Activated CD4-positive, alpha-beta T cell treated with anti-CD3 and anti-CD28 coated beads for 36 hours (primary cell): Measurements from ENCODE around the gene FBXO38. TPM values are rescaled to one million over a fixed set of nuclear protein-coding genes. Genes with fewer than 3 reads are reported as not detected.
"Not testable (repeated sequence)": the region's sequence is repeated elsewhere in the genome, so short reads cannot be mapped to it uniquely, and the experiment has no call there.

Experiments used
- ATAC-seq: fragments of 200-7000 bp; cut with Tn5 transposase; one replicate; pipeline ENCODE4 v1.10.0; 2021; ENCODE audit warnings: mild to moderate bottlenecking, moderate library complexity
- CTCF ChIA-PET: fragments of 350-600 bp; sonication (Branson Sonifier 250); formaldehyde crosslinking; loops from one replicate; lab custom pipeline; 2021; ENCODE audit warnings: antibody characterized with exemption; lab: Charles Lee
- POLR2A ChIA-PET: fragments of 350-600 bp; sonication (Branson Sonifier 250); formaldehyde crosslinking; loops from one replicate; lab custom pipeline; 2021; ENCODE audit warnings: antibody characterized with exemption, inconsistent platforms; lab: Charles Lee
- DNase-seq: peaks from one replicate; pipeline ENCODE4 v3.0.0-alpha.2; 2020
- H3K27ac Mint-ChIP-seq: one replicate; pipeline ENCODE4 v1.8.0; 2021; ENCODE audit warnings: mixed read lengths
- H3K27me3 Mint-ChIP-seq: one replicate; pipeline ENCODE4 v1.8.0; 2021; ENCODE audit warnings: mixed read lengths
- H3K36me3 Mint-ChIP-seq: one replicate; pipeline ENCODE4 v1.8.0; 2021; ENCODE audit warnings: low read depth, mixed read lengths
- H3K4me1 Mint-ChIP-seq: one replicate; pipeline ENCODE4 v1.8.0; 2021; ENCODE audit warnings: mixed read lengths
- H3K4me3 Mint-ChIP-seq: one replicate; pipeline ENCODE4 v1.8.0; 2021; ENCODE audit warnings: mild to moderate bottlenecking, moderate library complexity, mixed read lengths
- H3K9me3 Mint-ChIP-seq: one replicate; pipeline ENCODE4 v1.8.0; 2021; ENCODE audit warnings: low read depth, mixed read lengths
- intact Hi-C, 2 experiments: fragments of 100-400 bp; cut with DNase I in 1 of 2; cut with micrococcal nuclease in 1 of 2; formaldehyde crosslinking; loops; one replicate each; pipeline versions ENCODE4 v1.14.2 to v1.15.1; 2022 to 2024; cut with DNase I, micrococcal nuclease
- total RNA-seq, 2 experiments: library from RNA; stranded (reverse); gene quantifications; one replicate each; pipeline ENCODE4 v1.2.3, GENCODE V29; 2021

Gene FBXO38
- total RNA-seq, 2 experiments from 2014 or later: 47.5 to 65.4 TPM

- intact Hi-C loops: loop anchor here in 1 of 2 experiments (5.0 kb wide), 1 partner anchor 163 kb away; no protein-coding TSS in a partner anchor
- no peaks in the 10 kb centered on the region for H3K9me3 Mint-ChIP-seq
- CTCF ChIA-PET: interaction anchor here (1.2 kb wide), 1 partner anchor 11 kb away, joined by 3 read pairs; no protein-coding TSS in a partner anchor
Observed at GRCh38 chr5:148455185-148455584, 71.4 kb downstream of the FBXO38 start.

GRCh38 chr5:148457183-148457620 lies 73.4 kb downstream of the FBXO38 start:
- CTCF ChIA-PET: interaction anchor here (0.6 to 1.4 kb wide), 3 partner anchors 13 to 276 kb away, joined by 3 to 8 read pairs (median 5); no protein-coding TSS in a partner anchor
- DNase-seq: peak; percentile 12
- Mint-ChIP-seq H3K36me3 (no peaks in the 10 kb centered on the region), H3K27ac (no peak overlapping the region), H3K4me3 (no peak overlapping the region), H3K27me3 (peaks cover 20% of the 10 kb centered on the region), H3K9me3 (no peaks in the 10 kb centered on the region), H3K4me1 (peaks cover 3% of the 10 kb centered on the region)
- peak; percentile 49 for ATAC-seq
- POLR2A ChIA-PET: interaction anchor here (0.6 kb wide), 1 partner anchor 531 kb away, joined by 3 read pairs; no protein-coding TSS in a partner anchor
- intact Hi-C loops: loop anchor here in 1 of 2 experiments (5.0 kb wide), 1 partner anchor 165 kb away; no protein-coding TSS in a partner anchor

More at GRCh38 chr5:148455185-148455584, 71.4 kb downstream of the FBXO38 start:
- no peak for DNase-seq
- Mint-ChIP-seq H3K4me3 (no peak overlapping the region), H3K36me3 (no peaks in the 10 kb centered on the region), H3K27me3 (peaks cover 16% of the 10 kb centered on the region), H3K27ac (no peak overlapping the region), H3K4me1 (peaks cover 3% of the 10 kb centered on the region)
- ATAC-seq: no peak
- POLR2A ChIA-PET: no interaction called here

DNA sequence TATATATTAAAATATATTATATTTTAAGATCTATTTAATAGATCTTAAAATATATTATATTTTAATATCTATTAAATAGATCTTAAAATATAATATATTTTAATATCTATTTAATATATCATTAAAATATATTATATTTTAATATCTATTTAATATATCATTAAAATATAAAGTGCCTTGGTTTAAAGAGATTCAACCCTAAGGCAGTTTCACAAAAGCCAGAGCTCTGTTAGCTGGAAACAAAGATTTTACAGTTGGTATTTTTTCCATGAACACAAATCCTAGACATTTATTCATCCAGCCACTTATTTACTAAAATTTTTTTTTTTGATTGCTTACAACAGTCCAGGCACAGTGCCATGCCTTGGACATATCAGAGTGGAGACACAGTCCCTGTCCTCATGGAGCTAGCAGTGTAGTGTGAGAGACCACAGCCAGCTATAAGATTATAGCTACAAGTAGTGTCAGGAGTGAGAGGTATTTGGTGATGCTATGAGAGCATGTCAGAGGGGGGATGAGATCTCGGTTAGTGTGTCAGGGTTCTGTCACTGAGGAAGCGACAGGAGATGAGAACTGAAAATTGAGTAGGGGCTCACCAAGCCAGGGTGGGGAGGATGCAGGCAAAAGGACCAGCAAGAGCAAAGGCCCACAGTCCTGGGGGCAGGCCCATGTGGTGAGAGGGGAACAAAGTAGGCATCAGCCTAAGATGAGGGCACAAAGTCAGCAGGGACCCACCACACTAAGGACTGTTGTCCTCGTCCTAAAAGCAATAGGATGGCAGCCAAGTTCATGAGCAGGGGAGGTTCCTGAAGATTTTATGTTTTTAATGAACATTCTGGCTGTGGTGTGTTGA lies 74.5 kb downstream of the FBXO38 start:
- CTCF ChIA-PET: interaction anchor here (0.8 to 1.5 kb wide), 5 partner anchors 8 to 274 kb away, joined by 3 to 5 read pairs (median 3); no protein-coding TSS in a partner anchor
- Mint-ChIP-seq H3K36me3 (no peaks in the 10 kb centered on the region), H3K27ac (no peak overlapping the region), H3K4me3 (no peak overlapping the region), H3K4me1 (peaks cover 3% of the 10 kb centered on the region), H3K9me3 (no peaks in the 10 kb centered on the region), H3K27me3 (peaks cover 22% of the 10 kb centered on the region)
- ATAC-seq (peak; percentile 60), DNase-seq (peak; percentile 10)
- POLR2A ChIA-PET: no interaction called here
- intact Hi-C loops: loop anchor here in 1 of 2 experiments (5.0 kb wide), 1 partner anchor 166 kb away; no protein-coding TSS in a partner anchor

DNA sequence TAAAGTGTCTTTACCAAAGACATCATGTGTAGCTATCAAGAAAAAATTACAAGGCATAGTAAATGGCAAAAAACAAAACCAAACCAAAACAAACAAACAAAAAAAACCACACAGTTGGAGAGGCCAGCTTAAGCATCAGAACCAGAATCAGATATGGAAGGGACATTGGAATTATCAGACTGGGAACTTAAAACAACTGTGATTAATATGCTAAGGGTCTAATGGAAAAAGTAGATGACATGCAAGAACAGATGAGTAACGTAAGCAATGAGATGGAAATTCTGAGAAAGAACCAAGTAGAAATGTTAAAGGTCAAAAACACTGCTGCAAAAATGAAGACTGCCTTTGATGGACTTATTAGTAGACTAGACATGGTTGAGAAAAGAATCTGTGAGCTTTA lies 75.9 kb downstream of the FBXO38 start:
- Mint-ChIP-seq H3K27me3 (peaks cover 20% of the 10 kb centered on the region), H3K27ac (no peak overlapping the region), H3K4me3 (no peak overlapping the region), H3K36me3 (no peaks in the 10 kb centered on the region), H3K4me1 (peaks cover 3% of the 10 kb centered on the region), H3K9me3 (no peaks in the 10 kb centered on the region)
- no peak for DNase-seq
- ChIA-PET CTCF (interaction anchor here (1.5 kb wide), 1 partner anchor 10 kb away, joined by 4 read pairs; no protein-coding TSS in a partner anchor), POLR2A (no interaction called here)
- ATAC-seq: no peak
- intact Hi-C loops: loop anchor here in 1 of 2 experiments (5.0 kb wide), 1 partner anchor 167 kb away; no protein-coding TSS in a partner anchor

DNA sequence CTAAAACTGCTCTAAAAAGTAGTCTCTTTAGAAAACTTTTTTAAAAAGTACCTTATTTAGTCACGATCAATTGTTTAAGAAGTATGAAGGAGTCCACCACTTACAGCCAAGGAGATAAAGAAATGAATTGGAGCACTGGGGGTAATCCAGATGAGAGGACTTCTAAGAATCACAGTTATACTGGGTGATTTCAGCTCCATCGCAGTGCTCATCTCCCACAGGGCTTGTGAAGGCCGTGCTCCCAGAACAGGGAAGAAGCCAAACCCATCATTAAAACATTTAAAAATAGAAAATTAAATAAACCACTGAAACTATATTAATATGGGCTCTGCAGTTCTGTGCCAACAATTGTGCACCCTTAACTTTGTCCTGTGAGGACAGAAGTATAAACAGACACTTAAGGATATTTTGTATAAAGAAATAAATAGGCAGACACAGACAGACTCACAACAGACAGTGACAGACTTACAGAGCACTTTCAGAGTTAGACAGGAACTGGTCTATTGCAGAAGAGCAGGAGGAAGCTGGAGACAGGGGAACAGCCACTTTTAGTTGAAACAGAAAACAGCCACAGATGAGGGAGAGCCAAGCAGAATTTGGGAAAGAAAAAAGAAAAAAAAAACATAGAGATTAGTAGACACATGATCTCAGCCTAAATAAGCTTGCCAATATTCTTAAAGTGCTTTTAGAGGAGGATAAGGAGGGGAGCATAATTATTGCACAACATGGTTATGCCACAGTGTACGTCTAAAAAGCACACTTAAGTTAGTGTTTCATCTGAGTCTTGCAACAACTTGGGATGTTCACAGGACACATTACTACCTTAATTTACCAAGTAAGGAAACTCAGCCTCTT lies 81.8 kb downstream of the FBXO38 start:
- Mint-ChIP-seq H3K27ac (no peak overlapping the region), H3K27me3 (peaks cover 4% of the 10 kb centered on the region), H3K9me3 (no peaks in the 10 kb centered on the region), H3K36me3 (no peaks in the 10 kb centered on the region), H3K4me3 (no peak overlapping the region), H3K4me1 (no peaks in the 10 kb centered on the region)
- CTCF ChIA-PET: interaction anchor here (1.3 to 2.0 kb wide), 2 partner anchors 17 to 265 kb away, joined by 3 to 8 read pairs; no protein-coding TSS in a partner anchor
- DNase-seq: no peak
- intact Hi-C loops: no loop called here
- ATAC-seq: no peak
- POLR2A ChIA-PET: no interaction called here

DNA sequence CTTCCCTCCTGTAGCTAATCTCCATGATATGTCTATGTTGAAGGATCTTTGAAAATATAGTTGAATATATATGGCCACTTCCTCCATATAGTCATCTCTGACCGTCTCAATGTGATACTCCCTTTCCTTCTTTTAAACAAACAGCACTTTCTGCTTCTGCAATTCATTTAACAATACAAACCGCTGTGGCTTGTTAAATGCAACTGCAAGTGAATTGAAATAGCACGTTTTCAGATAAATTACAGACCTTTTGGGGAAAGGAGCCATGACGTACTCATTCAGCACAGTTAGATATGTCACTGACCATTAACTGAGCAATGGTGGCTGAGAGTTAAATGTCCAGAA lies 82.5 kb downstream of the FBXO38 start:
- ATAC-seq (no peak), DNase-seq (no peak)
- Mint-ChIP-seq H3K27ac (no peak overlapping the region), H3K4me1 (no peaks in the 10 kb centered on the region), H3K4me3 (no peak overlapping the region), H3K36me3 (no peaks in the 10 kb centered on the region), H3K27me3 (peaks cover 4% of the 10 kb centered on the region), H3K9me3 (no peaks in the 10 kb centered on the region)
- CTCF ChIA-PET: interaction anchor here (1.1 kb wide), 1 partner anchor 8 kb away, joined by 3 read pairs; no protein-coding TSS in a partner anchor
- intact Hi-C loops: no loop called here
- POLR2A ChIA-PET: no interaction called here

DNA sequence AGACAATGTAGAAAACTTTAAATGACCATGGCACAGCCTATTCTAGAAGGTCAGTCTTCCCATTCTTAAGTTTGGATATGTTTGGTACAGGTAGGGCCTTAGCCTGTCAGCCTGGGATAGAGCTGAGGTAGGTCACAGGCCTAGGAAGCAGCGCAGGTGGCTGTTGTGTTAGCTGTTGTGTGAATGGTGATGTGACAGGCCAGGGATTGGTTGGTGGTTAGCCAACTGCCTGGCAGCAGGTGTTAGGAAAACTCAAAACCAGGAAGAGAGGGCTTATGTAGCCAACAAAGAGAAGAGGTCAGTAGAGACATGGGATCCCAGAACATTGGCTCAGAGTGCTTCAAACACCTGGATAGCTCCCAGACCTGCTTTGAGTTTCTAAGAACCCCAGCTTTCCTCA lies 84.2 kb downstream of the FBXO38 start:
- Mint-ChIP-seq H3K4me3 (no peak overlapping the region), H3K9me3 (no peaks in the 10 kb centered on the region), H3K27ac (no peak overlapping the region), H3K27me3 (no peaks in the 10 kb centered on the region), H3K4me1 (no peaks in the 10 kb centered on the region), H3K36me3 (no peaks in the 10 kb centered on the region)
- intact Hi-C loops: no loop called here
- ATAC-seq (no peak), DNase-seq (no peak)
- ChIA-PET POLR2A (interaction anchor here (0.7 kb wide), 1 partner anchor 17 kb away, joined by 4 read pairs; no protein-coding TSS in a partner anchor), CTCF (interaction anchor here (2.1 kb wide), 1 partner anchor 14 kb away, joined by 9 read pairs; no protein-coding TSS in a partner anchor)

DNA sequence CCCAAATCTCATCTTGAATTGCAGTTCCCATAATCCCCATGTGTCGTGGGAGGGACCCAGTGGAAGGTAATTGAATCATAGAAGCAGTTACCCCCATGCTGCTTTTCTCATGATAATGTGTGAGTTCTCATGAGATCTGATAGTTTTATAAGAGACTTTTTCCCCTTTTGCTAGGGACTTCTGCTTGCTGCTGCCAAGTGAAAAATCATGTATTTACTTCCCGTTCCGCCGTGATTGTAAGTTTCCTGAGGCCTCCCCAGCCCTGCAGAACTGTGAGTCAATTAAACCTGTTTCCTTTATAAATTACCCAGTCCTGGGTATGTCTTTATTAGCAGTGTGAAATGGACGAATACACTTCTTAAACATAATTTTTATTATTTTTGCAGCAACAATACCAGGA lies 85.0 kb downstream of the FBXO38 start:
- H3K9me3 Mint-ChIP-seq, H3K4me3 Mint-ChIP-seq, ATAC-seq, H3K36me3 Mint-ChIP-seq, POLR2A ChIA-PET, H3K27me3 Mint-ChIP-seq, intact Hi-C loops, DNase-seq, H3K27ac Mint-ChIP-seq, H3K4me1 Mint-ChIP-seq: not testable (repeated sequence)
- CTCF ChIA-PET: interaction anchor here (0.9 to 2.1 kb wide), 5 partner anchors 13 to 264 kb away, joined by 3 to 9 read pairs (median 4); no protein-coding TSS in a partner anchor

- Mint-ChIP-seq H3K27me3 (no peaks in the 10 kb centered on the region), H3K4me3 (no peak overlapping the region), H3K4me1 (no peaks in the 10 kb centered on the region), H3K27ac (no peak overlapping the region), H3K36me3 (no peaks in the 10 kb centered on the region), H3K9me3 (no peaks in the 10 kb centered on the region)
- CTCF ChIA-PET: interaction anchor here (0.6 to 2.1 kb wide), 8 partner anchors 10 to 263 kb away, joined by 3 to 9 read pairs (median 4); no protein-coding TSS in a partner anchor
- intact Hi-C loops: no loop called here
- POLR2A ChIA-PET: no interaction called here
- no peak for DNase-seq
- no peak for ATAC-seq
Observed at GRCh38 chr5:148469501-148469935, 85.8 kb downstream of the FBXO38 start.

GRCh38 chr5:148471379-148471778 lies 87.6 kb downstream of the FBXO38 start:
- intact Hi-C loops: no loop called here
- ChIA-PET CTCF (interaction anchor here (1.6 kb wide), 1 partner anchor 259 kb away, joined by 8 read pairs; no protein-coding TSS in a partner anchor), POLR2A (no interaction called here)
- Mint-ChIP-seq H3K27me3 (peaks cover 2% of the 10 kb centered on the region), H3K4me1 (no peaks in the 10 kb centered on the region), H3K27ac (no peak overlapping the region), H3K36me3 (no peaks in the 10 kb centered on the region), H3K9me3 (no peaks in the 10 kb centered on the region), H3K4me3 (no peak overlapping the region)
- no peak for DNase-seq
- no peak for ATAC-seq
